Uterus (tissue), 4 donors: ENCODE data around the gene LGALS3. TPM values are rescaled to one million over a fixed set of nuclear protein-coding genes. Genes with fewer than 3 reads are reported as not detected.
A peak's percentile ranks its signal among the peaks of the same experiment; 100 is the strongest.

ENCODE experiments used
- DNase-seq, 2 donors: peaks; one replicate each; pipeline ENCODE4 v3.0.0-alpha.2; 2019 to 2020
- H3K27ac ChIP-seq, 2 donors: fragments of 200-600 bp; sonication (generic); 1 replicate in 1 of 2; 2 replicates in 1 of 2; pipeline ENCODE4 v1.5.1; 2016 to 2018
- H3K27me3 ChIP-seq, 2 donors: fragments of 200-600 bp; sonication (generic); one replicate each; pipeline ENCODE4 v1.5.1; 2018 to 2019; ENCODE audit warnings: control low read depth in 1 of 2
- H3K36me3 ChIP-seq, 2 donors: fragments of 200-600 bp; sonication (generic); one replicate each; pipeline ENCODE4 v1.5.1; 2019; ENCODE audit warnings: control low read depth in 1 of 2
- H3K4me1 ChIP-seq, 2 donors: fragments of 200-600 bp; sonication (generic); one replicate each; pipeline ENCODE4 v1.5.1; 2018 to 2019; ENCODE audit warnings: control low read depth in 1 of 2
- H3K4me3 ChIP-seq, 2 donors: fragments of 200-600 bp; sonication (generic); 1 replicate in 1 of 2; 2 replicates in 1 of 2; pipeline ENCODE4 v1.5.1; 2018 to 2019; ENCODE audit warnings: mild to moderate bottlenecking in 1 of 2
- H3K9me3 ChIP-seq, 2 donors: fragments of 200-600 bp; sonication (generic); one replicate each; pipeline ENCODE4 v1.5.1; 2019; ENCODE audit warnings: control low read depth in 1 of 2
- CTCF ChIP-seq, 4 experiments: fragments of 200-600 bp in 2 of 4; fragments of 450-650 bp in 2 of 4; sonication (generic) in 2 of 4; IDR thresholded peaks; one replicate each; pipeline ENCODE4 v1.5.1; 2016 to 2019; ENCODE audit warnings: antibody characterized with exemption in 4 of 4, mild to moderate bottlenecking in 2 of 4, moderate library complexity in 1 of 4
- POLR2A ChIP-seq, 2 donors: fragments of 450-650 bp; IDR thresholded peaks; one replicate each; pipeline ENCODE4 v1.6.1; 2016; ENCODE audit warnings: antibody characterized with exemption in 2 of 2, mild to moderate bottlenecking in 1 of 2, moderate library complexity in 1 of 2
- intact Hi-C: fragments of 100-400 bp; cut with DNase I; formaldehyde crosslinking; loops from one replicate; pipeline ENCODE4 v1.15.1; 2023; ENCODE audit warnings: low total_unique reads
- total RNA-seq, 4 donors: library from RNA; depleted of rRNA in 3 of 4; stranded (reverse); fragments of >200 nt in 3 of 4; gene quantifications; one replicate each; pipeline versions ENCODE4 v1.1.0 to v1.2.4, GENCODE V29; 2014 to 2023
- donor health status: DM: yes; HTN: yes; CAD: no.

The LGALS3 gene
- total RNA-seq, 4 donors from 2014 or later: 71.9 to 486 (median 216) TPM

DNA sequence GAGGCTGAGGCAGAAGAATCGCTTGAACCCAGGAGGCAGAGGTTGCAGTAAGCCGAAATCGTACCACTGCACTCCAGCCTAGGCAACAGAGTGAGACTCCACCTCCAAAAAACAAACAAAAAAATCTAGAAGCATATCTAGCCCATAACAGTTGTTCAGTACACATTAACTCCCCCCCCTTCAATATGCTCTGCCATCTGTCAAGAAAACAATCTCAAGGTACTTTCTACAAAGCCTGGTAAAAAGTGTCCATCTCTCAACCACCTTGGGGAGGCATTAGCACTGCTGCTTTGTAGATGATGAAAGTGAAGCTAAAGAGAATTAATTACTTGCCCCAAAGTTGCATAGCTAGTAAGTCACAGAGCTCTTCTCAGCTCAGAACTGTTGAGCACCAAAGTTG is 24.9 kb downstream of the LGALS3 start:
- no peaks in the 10 kb centered on the region for H3K36me3 ChIP-seq
- H3K9me3 ChIP-seq: no peaks in the 10 kb centered on the region
- no peaks in the 10 kb centered on the region for H3K4me1 ChIP-seq
- TF ChIP-seq POLR2A (IDR thresholded peaks at IDR 0.05) (no peak), CTCF (IDR thresholded peaks at IDR 0.05) (no peak)
- no peak overlapping the region for H3K4me3 ChIP-seq
- intact Hi-C loops: no loop called here
- H3K27ac ChIP-seq: no peak overlapping the region
- H3K27me3 ChIP-seq: no peaks in the 10 kb centered on the region
- no peak for DNase-seq

- Histone ChIP-seq H3K27ac (no peak overlapping the region), H3K4me1 (no peaks in the 10 kb centered on the region), H3K27me3 (no peaks in the 10 kb centered on the region), H3K9me3 (no peaks in the 10 kb centered on the region), H3K4me3 (no peak overlapping the region), H3K36me3 (no peaks in the 10 kb centered on the region)
- no peak for DNase-seq
- no peak for TF ChIP-seq CTCF (IDR thresholded peaks at IDR 0.05)
- TF ChIP-seq POLR2A (IDR thresholded peaks at IDR 0.05): no peak
- intact Hi-C loops: no loop called here
Observed at GRCh38 chr14:55157080-55157479, 28.0 kb downstream of the LGALS3 start.

GRCh38 chr14:55158412-55158811 is 29.4 kb downstream of the LGALS3 start:
- Histone ChIP-seq H3K9me3 (no peaks in the 10 kb centered on the region), H3K27me3 (no peaks in the 10 kb centered on the region), H3K27ac (no peak overlapping the region), H3K4me1 (no peaks in the 10 kb centered on the region), H3K36me3 (peaks cover 0 to 4% of the 10 kb centered on the region in 2 donors), H3K4me3 (no peak overlapping the region)
- no peak for DNase-seq
- TF ChIP-seq POLR2A (IDR thresholded peaks at IDR 0.05): no peak
- no peak for TF ChIP-seq CTCF (IDR thresholded peaks at IDR 0.05)
- intact Hi-C loops: no loop called here

- intact Hi-C loops: loop anchor here (10.0 kb wide), 1 partner anchor 76 kb away; no protein-coding TSS in a partner anchor
- no peak overlapping the region for H3K27ac ChIP-seq
- H3K27me3 ChIP-seq: no peaks in the 10 kb centered on the region
- TF ChIP-seq CTCF (IDR thresholded peaks at IDR 0.05): peak; percentile 61 to 77 (median 68)
- no peak for TF ChIP-seq POLR2A (IDR thresholded peaks at IDR 0.05)
- peaks cover 0 to 4% of the 10 kb centered on the region in 2 donors for H3K36me3 ChIP-seq
- H3K4me1 ChIP-seq: no peaks in the 10 kb centered on the region
- no peak for DNase-seq
- no peak overlapping the region for H3K4me3 ChIP-seq
- H3K9me3 ChIP-seq: no peaks in the 10 kb centered on the region
Observed at GRCh38 chr14:55160989-55161388, 31.9 kb downstream of the LGALS3 start.

DNA sequence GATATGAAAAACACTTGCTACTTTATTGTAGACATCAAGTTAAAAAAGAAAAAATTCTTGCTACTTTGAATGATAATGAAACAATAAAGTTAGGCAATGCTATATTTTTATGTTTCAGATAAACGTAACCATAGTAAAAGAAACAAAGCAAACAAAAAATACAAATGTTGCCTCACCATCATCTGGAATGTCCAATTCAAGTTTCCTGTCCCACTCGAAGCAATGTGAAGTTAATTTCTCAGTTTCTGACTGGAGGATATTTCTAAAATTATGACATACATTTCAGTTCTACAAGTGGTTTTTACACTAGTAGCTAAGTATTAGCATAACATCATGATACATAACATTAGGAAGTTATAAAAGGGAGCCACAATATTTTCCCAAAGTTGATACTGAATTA is 41.5 kb downstream of the LGALS3 start:
- no peaks in the 10 kb centered on the region for H3K27me3 ChIP-seq
- H3K4me3 ChIP-seq: no peak overlapping the region
- H3K9me3 ChIP-seq: no peaks in the 10 kb centered on the region
- intact Hi-C loops: no loop called here
- H3K4me1 ChIP-seq: no peaks in the 10 kb centered on the region
- no peak overlapping the region for H3K27ac ChIP-seq
- TF ChIP-seq POLR2A (IDR thresholded peaks at IDR 0.05): no peak
- no peak for TF ChIP-seq CTCF (IDR thresholded peaks at IDR 0.05)
- no peak for DNase-seq
- no peaks in the 10 kb centered on the region for H3K36me3 ChIP-seq
